ENCODE data around the gene CLDN5.

GRCh38 chr22:19533857-19534256, 9.6 kb upstream of the CLDN5 start:
- TF ChIP-seq CTCF (conservative IDR thresholded peaks at IDR 0.05; ENCODE audit: low read length) (no peak), EZH2phosphoT487 (IDR thresholded peaks at IDR 0.05; ENCODE audit: borderline replicate concordance, low read depth, low read length) (no peak)

Data from OCI-LY7 (cell line).